Subcutaneous abdominal adipose tissue (tissue), 5 donors: Measurements from ENCODE around the gene CUBN.

Experiments used
- H3K27ac ChIP-seq: one replicate; pipeline ENCODE4 v1.7.0; 2013; ENCODE audit warnings: low read depth, mild to moderate bottlenecking, inconsistent platforms, low read length, moderate library complexity
- H3K27me3 ChIP-seq, 5 donors: one replicate each; pipeline ENCODE4 v1.7.0; 2013; ENCODE audit warnings: low read length in 5 of 5, inconsistent platforms in 1 of 5; ENCODE audit not compliant: control insufficient read depth in 5 of 5, insufficient read depth in 4 of 5
- H3K36me3 ChIP-seq, 5 donors: one replicate each; pipeline ENCODE4 v1.7.0; 2013; ENCODE audit warnings: low read length in 5 of 5; ENCODE audit not compliant: control insufficient read depth in 5 of 5, insufficient read depth in 5 of 5
- H3K4me1 ChIP-seq, 5 donors: one replicate each; pipeline ENCODE4 v1.7.0; 2013; ENCODE audit warnings: low read length in 5 of 5, mild to moderate bottlenecking in 3 of 5, moderate library complexity in 1 of 5; ENCODE audit not compliant: control insufficient read depth in 5 of 5, insufficient read depth in 5 of 5
- H3K4me3 ChIP-seq, 5 donors: one replicate each; pipeline ENCODE4 v1.7.0; 2013; ENCODE audit warnings: low read length in 5 of 5, low read depth in 1 of 5
- H3K9ac ChIP-seq, 5 donors: one replicate each; pipeline ENCODE4 v1.7.0; 2013; ENCODE audit warnings: low read length in 5 of 5, mild to moderate bottlenecking in 4 of 5, moderate library complexity in 3 of 5
- H3K9me3 ChIP-seq, 5 donors: one replicate each; pipeline ENCODE4 v1.7.0; 2013; ENCODE audit warnings: low read length in 5 of 5; ENCODE audit not compliant: control insufficient read depth in 5 of 5
- donor health status: healthy.
- donor health status: healthy.
- donor health status: healthy.
- donor health status: healthy.
- donor health status: healthy.

CUBN gene

GRCh38 chr10:17053513-17053912, 76.1 kb downstream of the CUBN start:
- no peak overlapping the region for H3K4me3 ChIP-seq
- H3K27ac ChIP-seq = no peak overlapping the region
- no peak overlapping the region for H3K9ac ChIP-seq
- no peaks in the 10 kb centered on the region for H3K36me3 ChIP-seq
- H3K9me3 ChIP-seq = peaks cover 0 to 2% (median 0%) of the 10 kb centered on the region in 5 donors
- H3K4me1 ChIP-seq = peaks cover 0 to 4% (median 0%) of the 10 kb centered on the region in 5 donors
- H3K27me3 ChIP-seq = no peaks in the 10 kb centered on the region

- Histone ChIP-seq H3K4me1 (peaks cover 0 to 4% (median 0%) of the 10 kb centered on the region in 5 donors), H3K4me3 (no peak overlapping the region), H3K27me3 (no peaks in the 10 kb centered on the region), H3K36me3 (no peaks in the 10 kb centered on the region), H3K27ac (no peak overlapping the region), H3K9ac (no peak overlapping the region), H3K9me3 (peaks cover 0 to 2% (median 0%) of the 10 kb centered on the region in 5 donors)
Observed at GRCh38 chr10:17053061-17053460, 76.5 kb downstream of the CUBN start.

- Histone ChIP-seq H3K4me1 (peaks cover 0 to 7% (median 0%) of the 10 kb centered on the region in 5 donors), H3K9me3 (peaks cover 0 to 2% (median 0%) of the 10 kb centered on the region in 5 donors), H3K36me3 (no peaks in the 10 kb centered on the region), H3K9ac (no peak overlapping the region), H3K27me3 (no peaks in the 10 kb centered on the region), H3K4me3 (no peak overlapping the region), H3K27ac (no peak overlapping the region)
Observed at GRCh38 chr10:17051851-17052250, 77.8 kb downstream of the CUBN start.

- H3K9me3 ChIP-seq = peaks cover 0 to 2% (median 0%) of the 10 kb centered on the region in 5 donors
- no peak overlapping the region for H3K4me3 ChIP-seq
- no peak overlapping the region for H3K27ac ChIP-seq
- H3K4me1 ChIP-seq = peaks cover 0 to 7% (median 0%) of the 10 kb centered on the region in 5 donors
- H3K9ac ChIP-seq = no peak overlapping the region
- no peaks in the 10 kb centered on the region for H3K36me3 ChIP-seq
- H3K27me3 ChIP-seq = no peaks in the 10 kb centered on the region
Observed at GRCh38 chr10:17049195-17049594, 80.4 kb downstream of the CUBN start.

- Histone ChIP-seq H3K36me3 (no peaks in the 10 kb centered on the region), H3K4me3 (no peak overlapping the region), H3K27me3 (no peaks in the 10 kb centered on the region), H3K9ac (no peak overlapping the region), H3K4me1 (peaks cover 0 to 7% (median 0%) of the 10 kb centered on the region in 5 donors), H3K9me3 (peaks cover 0 to 2% (median 0%) of the 10 kb centered on the region in 5 donors), H3K27ac (no peak overlapping the region)
Observed at GRCh38 chr10:17047908-17048307, 81.7 kb downstream of the CUBN start.

GRCh38 chr10:17046989-17047388, 82.6 kb downstream of the CUBN start:
- Histone ChIP-seq H3K9ac (no peak overlapping the region), H3K36me3 (no peaks in the 10 kb centered on the region), H3K27me3 (no peaks in the 10 kb centered on the region), H3K4me3 (no peak overlapping the region), H3K9me3 (peaks cover 0 to 1% (median 0%) of the 10 kb centered on the region in 5 donors), H3K4me1 (peaks cover 0 to 7% (median 0%) of the 10 kb centered on the region in 5 donors), H3K27ac (no peak overlapping the region)

- no peaks in the 10 kb centered on the region for H3K9me3 ChIP-seq
- H3K4me3 ChIP-seq = no peak overlapping the region
- H3K9ac ChIP-seq = no peak overlapping the region
- no peaks in the 10 kb centered on the region for H3K27me3 ChIP-seq
- no peaks in the 10 kb centered on the region for H3K36me3 ChIP-seq
- no peak overlapping the region for H3K27ac ChIP-seq
- peaks cover 0 to 15% (median 5%) of the 10 kb centered on the region in 5 donors for H3K4me1 ChIP-seq
Observed at GRCh38 chr10:17043586-17043985, 86.0 kb downstream of the CUBN start.

GRCh38 chr10:17041626-17042520, 87.7 kb downstream of the CUBN start:
- Histone ChIP-seq H3K9me3 (no peaks in the 10 kb centered on the region), H3K36me3 (no peaks in the 10 kb centered on the region), H3K27me3 (no peaks in the 10 kb centered on the region), H3K27ac (no peak overlapping the region), H3K9ac (no peak overlapping the region), H3K4me3 (no peak overlapping the region), H3K4me1 (peaks cover 0 to 19% (median 12%) of the 10 kb centered on the region in 5 donors)

GRCh38 chr10:17038627-17039026, 91.0 kb downstream of the CUBN start:
- peaks cover 0 to 19% (median 12%) of the 10 kb centered on the region in 5 donors for H3K4me1 ChIP-seq
- no peaks in the 10 kb centered on the region for H3K36me3 ChIP-seq
- peak overlapping the region; percentile 67 for H3K27ac ChIP-seq
- no peaks in the 10 kb centered on the region for H3K9me3 ChIP-seq
- H3K27me3 ChIP-seq = no peaks in the 10 kb centered on the region
- peak overlapping the region in 2 of 5 donors; percentile 37 to 62 for H3K9ac ChIP-seq
- peak overlapping the region in 1 of 5 donors; percentile 25 for H3K4me3 ChIP-seq

GRCh38 chr10:17037910-17038309, 91.7 kb downstream of the CUBN start:
- H3K27me3 ChIP-seq = no peaks in the 10 kb centered on the region
- H3K27ac ChIP-seq = peak overlapping the region; percentile 48
- H3K4me3 ChIP-seq = no peak overlapping the region

More at GRCh38 chr10:17037910-17038309, 91.7 kb downstream of the CUBN start:
- no peaks in the 10 kb centered on the region for H3K9me3 ChIP-seq
- H3K4me1 ChIP-seq = peaks cover 0 to 19% (median 13%) of the 10 kb centered on the region in 5 donors
- H3K9ac ChIP-seq = no peak overlapping the region
- H3K36me3 ChIP-seq = no peaks in the 10 kb centered on the region
